HG02840 (cell line): ENCODE results near the gene UEVLD.
A peak's percentile ranks its signal among the peaks of the same experiment; 100 is the strongest.

Experiments
- ATAC-seq: cut with Tn5 transposase; IDR thresholded peaks from one replicate; pipeline ENCODE4 v1.9.1; 2021; ENCODE audit warnings: mild to moderate bottlenecking, moderate library complexity, moderate number of reproducible peaks; ENCODE audit not compliant: unreplicated experiment, low FRiP score

Gene UEVLD

GRCh38 chr11:18590571-18590970 lies 2.0 kb upstream of the UEVLD start:
- no peak for ATAC-seq

- no peak for ATAC-seq
Observed at GRCh38 chr11:18581825-18582224, 6.7 kb downstream of the UEVLD start.

GRCh38 chr11:18580113-18580766 lies 8.3 kb downstream of the UEVLD start:
- ATAC-seq = no peak

GRCh38 chr11:18578975-18579598 lies 9.4 kb downstream of the UEVLD start:
- ATAC-seq = peak; percentile 65

GRCh38 chr11:18575361-18575760 lies 13.2 kb downstream of the UEVLD start:
- no peak for ATAC-seq

GRCh38 chr11:18567081-18567480 lies 21.5 kb downstream of the UEVLD start:
- ATAC-seq = no peak

- ATAC-seq = no peak
Observed at GRCh38 chr11:18566406-18566805, 22.1 kb downstream of the UEVLD start.

- ATAC-seq = no peak
Observed at GRCh38 chr11:18564149-18564548, 24.4 kb downstream of the UEVLD start.

GRCh38 chr11:18563090-18563730 lies 25.3 kb downstream of the UEVLD start:
- ATAC-seq = no peak

- no peak for ATAC-seq
Observed at GRCh38 chr11:18548001-18548400, 40.5 kb downstream of the UEVLD start.

- no peak for ATAC-seq
Observed at GRCh38 chr11:18540207-18541009, 48.1 kb downstream of the UEVLD start.

- no peak for ATAC-seq
Observed at GRCh38 chr11:18536209-18536608, 52.3 kb downstream of the UEVLD start.

- ATAC-seq = no peak
Observed at GRCh38 chr11:18534245-18534644, 54.3 kb downstream of the UEVLD start.

- ATAC-seq = no peak
Observed at GRCh38 chr11:18533365-18533764, 55.2 kb downstream of the UEVLD start.

- ATAC-seq = no peak
Observed at GRCh38 chr11:18527512-18527911, 61.0 kb downstream of the UEVLD start.

GRCh38 chr11:18526521-18527296 lies 61.8 kb downstream of the UEVLD start, which contains the start of gene TSG101:
Gene TSG101 (minus strand): TSS chr11:18526942. CDS start chr11:18526816, 126 bp downstream.
- ATAC-seq = peak; percentile 95

- ATAC-seq = no peak
Observed at GRCh38 chr11:18526130-18526520, 62.4 kb downstream of the UEVLD start.

- no peak for ATAC-seq
Observed at GRCh38 chr11:18524248-18524647, 64.3 kb downstream of the UEVLD start.

- no peak for ATAC-seq
Observed at GRCh38 chr11:18523084-18523483, 65.5 kb downstream of the UEVLD start.

GRCh38 chr11:18522388-18522787 lies 66.1 kb downstream of the UEVLD start:
- ATAC-seq = no peak
